NCI-H524 (cell line): ENCODE measurements around the gene SNAP91.
"Not testable (repeated sequence)": the region's sequence is repeated elsewhere in the genome, so short reads cannot be mapped to it uniquely, and the experiment has no call there.

Experiments
- DNase-seq, 2 experiments: peaks; one replicate each; lab custom pipeline; 2025; lab: John Stamatoyannopoulos, UW

Gene SNAP91, protein sequence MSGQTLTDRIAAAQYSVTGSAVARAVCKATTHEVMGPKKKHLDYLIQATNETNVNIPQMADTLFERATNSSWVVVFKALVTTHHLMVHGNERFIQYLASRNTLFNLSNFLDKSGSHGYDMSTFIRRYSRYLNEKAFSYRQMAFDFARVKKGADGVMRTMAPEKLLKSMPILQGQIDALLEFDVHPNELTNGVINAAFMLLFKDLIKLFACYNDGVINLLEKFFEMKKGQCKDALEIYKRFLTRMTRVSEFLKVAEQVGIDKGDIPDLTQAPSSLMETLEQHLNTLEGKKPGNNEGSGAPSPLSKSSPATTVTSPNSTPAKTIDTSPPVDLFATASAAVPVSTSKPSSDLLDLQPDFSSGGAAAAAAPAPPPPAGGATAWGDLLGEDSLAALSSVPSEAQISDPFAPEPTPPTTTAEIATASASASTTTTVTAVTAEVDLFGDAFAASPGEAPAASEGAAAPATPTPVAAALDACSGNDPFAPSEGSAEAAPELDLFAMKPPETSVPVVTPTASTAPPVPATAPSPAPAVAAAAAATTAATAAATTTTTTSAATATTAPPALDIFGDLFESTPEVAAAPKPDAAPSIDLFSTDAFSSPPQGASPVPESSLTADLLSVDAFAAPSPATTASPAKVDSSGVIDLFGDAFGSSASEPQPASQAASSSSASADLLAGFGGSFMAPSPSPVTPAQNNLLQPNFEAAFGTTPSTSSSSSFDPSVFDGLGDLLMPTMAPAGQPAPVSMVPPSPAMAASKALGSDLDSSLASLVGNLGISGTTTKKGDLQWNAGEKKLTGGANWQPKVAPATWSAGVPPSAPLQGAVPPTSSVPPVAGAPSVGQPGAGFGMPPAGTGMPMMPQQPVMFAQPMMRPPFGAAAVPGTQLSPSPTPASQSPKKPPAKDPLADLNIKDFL

DNA sequence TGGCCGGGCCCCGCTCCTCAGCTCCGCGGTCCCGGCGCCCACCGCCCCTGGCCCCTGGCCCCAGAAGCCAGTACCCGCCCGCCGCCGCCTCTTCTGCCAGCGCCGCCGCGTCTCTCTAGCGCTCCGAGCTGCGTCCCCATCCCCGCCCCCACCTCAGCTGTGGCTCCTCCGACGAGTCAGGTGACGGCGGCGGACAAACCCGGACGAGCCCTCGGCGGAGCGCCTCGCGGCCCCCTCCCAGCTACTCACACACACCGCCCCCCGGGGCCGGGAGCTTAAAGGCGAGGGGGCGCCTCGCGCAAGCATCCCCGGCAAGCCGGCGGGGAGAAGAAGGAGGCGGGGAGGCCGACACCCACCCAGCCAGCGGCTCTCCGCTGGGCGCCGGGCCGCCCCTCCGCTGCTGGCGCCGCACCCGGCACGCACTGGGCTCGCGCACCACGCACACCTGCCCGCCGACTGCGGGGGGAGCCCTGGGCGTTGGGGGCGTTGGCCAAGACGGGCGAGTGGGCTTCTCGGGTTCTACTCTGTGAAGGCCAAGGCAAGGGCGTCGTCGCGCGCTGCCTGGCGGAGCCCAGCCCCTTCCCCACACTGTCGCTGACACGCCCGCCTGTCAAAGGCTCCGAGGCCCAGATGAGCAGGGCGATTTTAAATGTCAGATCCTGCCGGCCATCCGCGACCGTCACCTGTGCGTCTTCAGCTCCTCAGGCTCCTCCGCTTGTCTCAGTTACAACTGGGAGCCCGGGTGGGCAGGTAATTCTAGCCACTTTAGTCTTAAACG is at the start of gene SNAP91:
SNAP91 (minus strand) TSS at position 132 of the 778 bp plus-strand sequence. CDS start 1,174 bp downstream, outside the sequence.
- peak; percentile 69 to 86 for DNase-seq

DNA sequence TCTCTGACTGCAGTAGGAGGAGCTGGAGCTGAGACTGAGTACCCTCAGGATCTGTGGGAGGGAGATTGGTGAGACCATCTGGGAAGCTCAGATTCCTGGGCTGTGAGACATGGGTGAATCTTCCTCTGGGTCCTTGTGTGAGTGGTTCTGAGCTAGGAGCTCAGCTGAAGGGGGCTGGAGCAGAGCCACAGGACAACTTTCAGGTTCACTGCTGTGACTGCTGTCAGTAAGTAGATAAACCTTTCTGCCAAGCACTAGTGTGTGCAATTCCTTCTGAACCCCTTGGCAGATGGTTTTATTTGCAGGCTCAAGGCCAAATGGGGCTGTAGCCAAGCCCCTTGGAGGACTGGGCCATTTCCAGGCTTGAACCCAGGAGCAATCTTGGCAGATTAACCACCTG is 49.6 kb upstream of the SNAP91 start:
- DNase-seq: peak; percentile 40 to 54

DNA sequence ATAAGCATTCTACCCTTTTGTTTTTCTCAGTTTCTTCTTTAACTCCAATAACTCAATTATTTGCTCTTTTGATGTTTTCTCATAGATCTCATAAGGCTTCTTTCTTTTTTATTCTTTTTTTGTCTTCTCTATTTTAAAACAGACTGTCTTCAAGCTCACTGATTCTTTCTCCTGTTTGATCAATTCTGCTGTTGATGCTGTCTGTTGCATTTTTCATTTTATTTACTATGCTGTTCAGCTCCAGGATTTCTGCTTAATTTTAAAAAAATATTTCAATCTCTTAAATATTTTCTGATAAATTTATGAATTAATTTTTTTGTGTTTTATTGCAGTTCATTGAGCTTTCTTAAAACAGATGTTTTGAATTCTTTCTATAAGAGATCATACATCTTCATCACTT is 48.1 kb upstream of the SNAP91 start:
- DNase-seq: no peak

DNA sequence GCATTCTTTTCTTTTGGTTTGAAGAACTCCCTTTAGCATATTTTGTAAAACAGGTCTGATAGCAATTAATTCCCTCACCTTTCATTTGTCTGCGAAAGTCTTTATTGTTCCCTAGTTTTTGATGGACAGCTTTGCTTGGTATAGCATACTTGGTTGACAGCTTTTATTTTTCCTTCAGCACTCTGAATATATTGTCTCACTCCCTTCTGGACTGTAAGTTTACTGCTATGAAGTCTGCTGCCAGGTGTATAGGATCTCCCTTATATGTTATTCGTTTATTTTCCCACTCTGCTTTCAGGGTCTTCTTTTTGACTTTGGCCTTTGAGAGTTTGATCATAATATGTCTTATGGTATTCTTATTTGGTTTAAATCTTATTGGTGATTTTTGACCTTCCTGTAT is 47.7 kb upstream of the SNAP91 start:
- no peak for DNase-seq

DNA sequence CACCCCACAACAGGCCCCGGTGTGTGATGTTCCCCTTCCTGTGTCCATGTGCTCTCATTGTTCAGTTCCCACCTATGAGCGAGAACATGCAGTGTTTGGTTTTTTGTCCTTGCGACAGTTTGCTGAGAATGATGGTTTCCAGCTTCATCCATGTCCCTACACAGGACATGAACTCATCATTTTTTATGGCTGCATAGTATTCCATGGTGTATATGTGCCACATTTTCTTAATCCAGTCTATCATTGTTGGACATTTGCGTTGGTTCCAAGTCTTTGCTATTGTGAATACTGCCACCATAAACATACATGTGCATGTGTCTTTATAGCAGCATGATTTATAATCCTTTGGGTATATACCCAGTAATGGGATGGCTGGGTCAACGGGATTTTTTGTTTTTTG is 43.5 kb upstream of the SNAP91 start:
- not testable (repeated sequence) for DNase-seq

DNA sequence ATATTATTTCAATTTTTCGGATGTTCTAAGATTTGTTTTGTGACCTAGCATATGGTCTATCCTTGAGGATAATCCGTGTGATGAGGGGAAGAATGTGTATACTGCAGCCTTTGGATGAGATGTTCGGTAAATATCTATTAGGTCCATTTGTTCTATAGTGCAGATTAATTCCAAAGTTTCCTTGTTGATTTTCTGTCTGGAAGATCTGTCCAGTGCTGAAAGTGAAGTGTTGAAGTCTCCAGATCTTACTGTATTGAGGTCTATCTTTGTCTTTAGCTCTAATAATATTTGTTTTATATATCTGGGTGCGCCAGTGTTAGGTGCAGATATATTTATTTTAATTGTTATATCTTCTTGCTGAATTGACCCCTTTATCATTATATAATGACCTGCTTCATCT is 32.2 kb upstream of the SNAP91 start:
- no peak for DNase-seq

DNA sequence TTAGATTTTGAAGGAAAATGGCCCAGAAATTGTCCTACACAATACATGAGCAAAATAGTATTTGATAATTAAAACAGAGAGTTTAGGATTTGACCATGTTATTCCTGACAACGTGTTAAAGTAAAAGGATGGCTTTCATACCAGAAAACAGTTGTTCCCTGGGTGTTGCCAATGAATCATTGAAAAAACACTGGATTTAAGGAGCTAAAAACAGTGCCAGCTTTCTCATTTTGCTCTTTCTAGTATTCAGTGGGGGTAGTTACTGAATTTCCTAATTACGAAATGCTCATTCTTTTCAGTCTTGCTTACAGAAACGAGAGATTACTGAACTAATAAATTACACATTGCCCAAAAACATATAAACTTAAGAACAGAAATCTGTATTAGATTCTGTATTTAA is 26.6 kb upstream of the SNAP91 start:
- no peak for DNase-seq

DNA sequence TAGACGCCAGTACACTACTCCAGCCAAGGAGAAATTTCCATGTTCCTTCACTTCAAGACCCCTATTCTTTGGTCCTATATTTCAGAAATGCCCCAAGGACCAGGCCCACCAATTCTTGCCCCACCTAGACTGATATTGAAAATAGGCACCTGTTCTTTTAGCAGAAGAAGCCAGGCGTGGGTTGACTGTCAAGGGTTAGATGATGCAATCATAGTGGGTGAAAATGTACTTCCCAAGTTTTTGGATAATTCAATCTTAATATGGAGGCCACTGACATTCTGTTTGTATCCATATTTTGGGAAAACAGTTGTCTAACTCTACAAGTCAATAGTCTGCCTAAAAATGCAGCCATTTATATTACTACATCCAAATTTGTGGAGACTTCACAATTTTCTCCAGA is 21.0 kb upstream of the SNAP91 start:
- no peak for DNase-seq

DNA sequence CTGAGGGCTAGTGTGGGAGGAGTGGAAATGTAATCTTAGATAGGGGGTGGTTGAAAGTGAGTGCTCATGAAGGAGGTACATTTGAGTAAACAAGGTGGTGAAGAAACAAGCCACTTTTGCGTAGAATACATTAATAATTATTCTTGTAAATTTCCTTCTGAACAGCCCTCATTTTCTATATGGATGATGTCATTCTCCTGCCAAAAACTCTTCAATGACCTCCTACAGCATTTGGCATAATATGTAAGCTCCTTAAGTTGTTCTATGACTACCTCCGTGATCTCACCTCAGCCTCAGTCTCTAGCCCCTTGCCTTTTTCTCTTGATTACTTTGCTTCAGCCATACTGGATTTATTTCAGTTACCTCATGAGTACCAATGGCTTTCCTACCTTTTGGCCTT is 14.0 kb upstream of the SNAP91 start:
- DNase-seq: no peak

DNA sequence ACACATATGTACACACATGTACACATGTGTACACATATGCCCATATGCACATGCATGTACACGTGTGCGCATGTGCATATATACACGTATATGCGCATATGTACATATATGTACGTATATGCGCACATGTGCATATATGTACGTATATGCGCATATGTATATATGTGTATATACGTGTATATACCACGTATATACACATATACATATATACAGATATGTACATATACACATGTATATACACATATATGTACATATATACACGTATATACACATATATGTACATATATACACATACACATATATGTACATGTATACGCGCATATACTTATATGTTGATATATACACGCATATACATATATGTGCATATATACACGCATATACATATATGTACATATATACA is 8.9 kb upstream of the SNAP91 start:
- DNase-seq: no peak

DNA sequence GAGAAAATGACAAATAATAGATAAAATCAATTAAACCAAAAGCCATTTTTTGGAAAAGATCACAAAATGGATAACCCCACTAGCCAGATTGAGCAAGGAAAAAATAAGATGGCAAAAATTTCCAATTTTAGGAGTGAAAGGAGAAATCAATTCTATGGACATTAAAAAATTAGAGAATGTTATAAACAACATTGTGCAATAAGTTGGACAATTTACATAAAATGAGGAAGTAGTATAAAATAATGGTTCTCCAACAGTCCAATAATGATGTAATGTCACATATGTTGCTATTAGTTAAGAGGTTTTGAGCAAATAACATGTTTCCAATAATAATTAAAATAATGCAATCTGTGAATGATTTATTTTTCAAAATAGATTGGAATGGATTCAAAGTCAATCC is 3.1 kb upstream of the SNAP91 start:
- DNase-seq: no peak

DNA sequence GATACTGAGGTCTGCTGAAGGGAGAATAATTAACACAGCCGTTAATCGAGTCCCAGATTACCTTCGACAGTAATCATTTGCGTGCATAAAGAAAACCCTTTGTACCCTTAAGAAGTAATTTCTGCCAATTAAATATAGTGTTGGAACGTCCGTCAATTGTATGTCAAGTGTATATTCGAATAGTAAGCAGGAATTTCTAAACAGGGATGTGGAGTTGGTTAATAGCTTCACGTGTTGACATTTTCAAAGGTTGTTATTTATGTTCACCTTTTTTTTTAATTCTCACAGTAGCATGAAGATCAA is 798 bp upstream of the SNAP91 start:
- DNase-seq: no peak

DNA sequence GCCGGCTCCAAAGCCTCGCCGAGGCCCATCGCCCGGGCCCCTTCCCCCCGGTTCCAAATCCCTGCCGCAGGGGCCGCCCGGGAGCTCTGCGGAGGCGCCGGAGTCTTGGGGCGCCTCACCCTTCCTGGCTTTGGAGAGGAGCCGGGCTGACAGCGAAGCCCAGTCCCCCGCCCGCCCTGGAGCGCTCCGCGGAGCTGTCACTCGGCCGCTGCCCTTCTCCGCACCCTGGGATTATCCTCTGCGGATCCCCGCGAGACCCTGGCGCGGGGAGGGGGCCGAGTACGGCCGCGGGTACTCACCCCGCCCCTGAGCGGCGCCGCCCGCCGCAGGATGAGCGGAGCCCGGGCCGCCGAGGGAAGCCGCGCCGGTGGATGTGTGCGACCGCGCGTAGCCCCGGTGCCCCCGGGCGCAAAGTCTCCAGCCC is 343 bp downstream of the SNAP91 start:
- peak; percentile 4 to 61 for DNase-seq

DNA sequence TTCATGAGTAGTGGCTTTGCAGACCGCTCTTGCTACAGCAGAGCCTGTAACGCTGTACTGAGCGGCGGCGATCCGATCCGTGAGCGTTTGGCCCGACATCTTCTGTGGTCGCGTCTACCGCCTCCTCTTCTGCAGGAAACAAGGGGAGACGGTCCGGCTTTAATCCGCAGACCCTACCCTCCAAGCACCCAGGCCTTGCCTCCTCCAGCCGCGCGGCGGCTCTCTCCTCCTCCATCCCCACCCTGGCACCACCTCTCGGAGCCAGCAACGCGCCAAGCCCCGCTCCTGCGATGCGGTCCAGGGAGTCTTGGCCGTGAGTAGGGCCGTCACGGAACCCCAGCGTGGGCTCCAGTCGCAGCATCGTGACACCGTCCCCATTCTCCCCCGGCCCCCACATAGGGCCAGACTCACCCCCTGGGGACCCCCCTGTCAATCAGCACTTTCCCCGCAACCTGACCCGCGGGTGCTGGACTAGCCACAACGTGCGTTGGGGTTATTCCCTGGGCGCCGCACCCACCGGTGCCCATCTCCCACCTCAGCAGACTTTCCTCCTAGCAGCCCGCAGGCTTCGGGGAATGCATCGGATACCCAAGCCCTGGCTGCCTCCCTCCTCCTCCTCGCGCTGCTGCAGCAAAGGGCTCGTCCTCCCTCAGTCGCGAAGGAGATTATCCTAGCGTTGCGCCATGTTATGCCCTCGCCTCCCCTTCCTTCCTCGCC is 914 bp downstream of the SNAP91 start:
- peak; percentile 31 to 51 for DNase-seq

DNA sequence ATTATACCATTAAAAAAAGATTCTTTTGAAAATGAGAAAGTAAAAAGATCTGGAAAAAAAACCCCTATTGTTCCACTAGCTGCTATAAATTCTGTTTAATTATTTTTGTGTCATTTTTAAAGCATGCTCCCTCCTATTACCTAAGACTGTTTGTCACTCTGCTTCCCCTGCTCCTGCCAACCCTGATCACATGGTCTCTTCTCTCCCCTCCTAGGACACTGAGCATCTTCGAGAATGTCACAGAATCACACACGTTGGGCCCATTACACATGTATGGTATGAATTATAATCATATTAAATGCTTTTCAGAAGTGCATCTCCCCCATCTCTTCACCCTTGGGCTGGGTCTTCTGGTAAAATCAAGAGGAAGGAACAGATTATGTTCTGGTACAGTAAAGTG is 6.2 kb downstream of the SNAP91 start:
- no peak for DNase-seq

DNA sequence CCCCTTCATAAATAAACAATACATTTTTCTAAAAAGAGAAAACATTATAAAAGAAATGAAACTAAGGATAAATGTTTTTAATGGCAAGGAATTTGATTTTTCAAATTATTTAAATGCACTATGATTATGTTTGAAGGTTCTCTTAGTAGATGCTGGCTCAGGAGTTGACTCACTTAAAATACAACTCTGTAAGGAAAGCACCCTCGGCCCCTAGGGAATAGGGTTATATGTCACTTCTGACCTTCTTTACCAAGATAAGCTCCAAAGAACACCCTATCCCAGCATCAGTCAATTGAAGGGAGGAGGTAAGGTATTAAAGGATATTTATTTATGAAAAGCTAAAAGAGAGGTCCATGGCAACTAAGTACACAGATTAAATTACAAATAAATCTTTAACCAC is 6.8 kb downstream of the SNAP91 start:
- no peak for DNase-seq

DNA sequence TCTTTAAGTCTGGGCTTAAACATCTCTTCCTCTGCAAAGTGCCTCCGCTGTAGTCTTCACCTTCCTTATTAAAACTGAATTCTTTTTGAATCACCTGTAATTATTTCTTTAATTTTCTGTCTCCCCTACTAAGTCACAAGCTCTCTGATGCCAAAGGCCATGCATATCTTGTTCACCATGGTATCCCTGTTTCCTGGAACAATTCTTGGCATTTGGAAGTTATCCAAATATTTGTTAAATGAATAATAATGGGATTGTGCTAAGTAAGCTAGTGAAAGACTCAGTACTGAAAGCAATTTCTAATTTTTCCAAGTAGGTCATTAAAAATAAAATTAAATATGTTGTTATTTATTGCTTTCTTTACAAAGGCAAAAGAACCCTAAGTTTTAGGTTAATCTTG is 12.2 kb downstream of the SNAP91 start:
- DNase-seq: no peak

DNA sequence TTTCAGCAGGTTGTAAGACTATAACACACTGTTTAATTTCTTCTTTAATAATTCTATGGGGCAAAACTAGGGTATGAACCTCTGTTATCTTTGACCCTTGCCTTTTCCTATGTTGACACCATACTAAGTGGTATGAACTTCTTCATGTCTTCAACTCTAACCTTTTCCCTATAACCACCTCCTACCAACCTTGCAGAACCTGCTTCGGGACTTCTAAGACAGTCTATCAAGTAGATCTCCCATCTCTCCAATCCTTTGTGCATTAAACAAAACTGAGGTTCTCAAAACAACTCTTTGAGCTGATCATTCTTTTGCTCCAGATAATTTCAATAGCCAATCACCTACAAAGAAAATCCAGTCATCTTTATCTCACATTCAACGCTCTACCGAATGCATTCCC is 23.4 kb downstream of the SNAP91 start:
- DNase-seq: no peak

DNA sequence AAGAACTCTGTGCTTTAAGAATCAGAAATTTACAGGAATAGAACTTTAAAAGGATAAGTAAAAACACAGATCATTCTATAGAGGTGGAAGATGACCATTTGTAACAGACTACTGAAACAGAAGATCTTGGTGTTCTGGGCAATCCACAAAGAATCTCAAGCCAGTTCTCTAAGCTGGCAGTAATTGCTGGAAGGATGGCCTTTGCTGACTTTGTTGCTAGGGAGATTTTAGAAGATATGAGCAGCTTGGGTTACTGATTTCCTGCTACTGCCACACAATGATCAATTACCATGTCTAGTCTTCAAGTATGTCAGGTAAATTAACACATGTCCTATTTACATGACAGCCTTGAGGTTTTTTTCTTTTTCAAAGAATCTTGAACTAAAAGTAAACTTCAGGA is 31.1 kb downstream of the SNAP91 start:
- no peak for DNase-seq

DNA sequence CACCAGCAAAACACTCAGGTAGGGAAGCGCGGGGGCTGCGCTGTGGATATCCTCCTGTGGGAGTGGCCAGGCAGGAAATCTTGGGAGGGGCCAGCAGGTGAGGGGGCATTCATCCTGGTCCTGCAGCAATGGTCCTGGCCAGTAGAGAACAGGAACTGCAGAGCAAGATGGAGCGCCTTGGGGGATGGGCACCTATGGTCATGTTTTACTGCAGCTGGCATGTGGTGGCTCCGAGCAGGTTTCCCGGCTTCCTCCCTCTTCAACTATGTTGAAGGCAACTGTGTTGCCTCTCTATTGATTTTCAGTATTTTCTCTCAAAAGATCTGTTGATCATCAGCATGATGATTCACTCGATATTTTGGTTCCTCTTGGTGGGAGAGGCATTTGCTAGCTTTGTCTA is 70.9 kb downstream of the SNAP91 start:
- no peak for DNase-seq

DNA sequence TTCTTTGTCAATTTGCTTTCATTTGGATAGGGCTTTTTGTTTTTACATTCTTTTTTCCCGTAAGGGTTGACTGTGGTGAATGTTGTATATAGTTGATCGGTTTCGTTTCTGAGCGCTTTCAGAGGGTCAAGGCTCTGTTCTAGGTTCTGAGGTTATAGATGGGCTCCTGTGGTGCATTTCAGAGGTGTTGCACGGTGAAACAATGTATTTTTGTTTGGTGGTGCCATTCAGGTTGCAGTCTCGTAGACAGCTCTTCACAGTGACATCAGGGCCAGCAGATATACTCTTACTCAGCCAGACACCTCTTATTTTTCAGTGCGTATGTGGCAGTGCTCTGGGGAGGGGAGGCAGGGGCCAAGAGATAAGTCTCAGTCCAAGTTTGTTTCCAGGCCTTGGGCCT is 72.1 kb downstream of the SNAP91 start:
- no peak for DNase-seq

DNA sequence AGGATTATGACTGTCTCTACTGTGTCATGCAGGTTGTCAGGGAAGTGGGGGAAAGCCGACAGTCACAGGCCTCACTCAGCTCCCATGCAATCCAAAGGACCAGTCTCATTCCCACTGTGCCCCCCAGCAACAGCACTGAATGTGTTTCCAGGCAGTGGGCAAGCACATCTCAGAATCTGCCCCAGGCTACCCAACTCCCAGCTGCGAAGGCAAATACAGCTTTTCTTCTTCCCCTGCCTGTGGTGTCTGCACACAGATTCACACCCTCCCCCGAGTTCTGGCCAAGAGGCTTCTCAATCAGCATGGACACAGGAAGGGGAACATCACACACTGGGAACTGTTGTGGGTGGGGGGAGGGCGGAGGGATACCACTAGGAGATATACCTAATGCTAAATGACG is 75.3 kb downstream of the SNAP91 start:
- no peak for DNase-seq
